CD14-positive monocyte (primary cell): Measurements from ENCODE around the gene IPPK. TPM values are rescaled to one million over a fixed set of nuclear protein-coding genes. Genes with fewer than 3 reads are reported as not detected.

Source experiments
- DNase-seq, 3 donors: peaks; one replicate each; pipeline ENCODE4 v3.0.0-alpha.2; 2011 to 2022
- H2AFZ ChIP-seq: 2 replicates; pipeline ENCODE4 v1.6.0; 2012; ENCODE audit warnings: mild to moderate bottlenecking, low read depth, low read length, inconsistent platforms; ENCODE audit not compliant: insufficient read depth, poor library complexity, severe bottlenecking
- H3K27ac ChIP-seq, 2 donors: 1 replicate in 1 of 2; 2 replicates in 1 of 2; pipeline ENCODE4 v1.5.1; 2012 to 2013; ENCODE audit warnings: low read length in 2 of 2, control low read depth in 1 of 2, inconsistent platforms in 1 of 2, low read depth in 1 of 2, mild to moderate bottlenecking in 1 of 2
- H3K27me3 ChIP-seq, 2 donors: one replicate each; pipeline versions ENCODE4 v1.6.0 to v1.6.1; 2011 to 2013; ENCODE audit warnings: low read length in 2 of 2; ENCODE audit not compliant: control insufficient read depth in 2 of 2, insufficient read depth in 2 of 2
- H3K36me3 ChIP-seq, 2 donors: replicated peaks in 1 of 2; 1 replicate in 1 of 2; 2 replicates in 1 of 2; pipeline versions ENCODE4 v1.5.1 to v1.6.1; 2012 to 2013; ENCODE audit warnings: low read length in 2 of 2, control low read depth in 1 of 2, inconsistent platforms in 1 of 2, mild to moderate bottlenecking in 1 of 2; ENCODE audit not compliant: insufficient read depth in 2 of 2, control insufficient read depth in 1 of 2
- H3K4me1 ChIP-seq, 2 donors: 1 replicate in 1 of 2; 2 replicates in 1 of 2; pipeline versions ENCODE4 v1.5.1 to v1.6.1; 2012 to 2013; ENCODE audit warnings: low read length in 2 of 2, control low read depth in 1 of 2, inconsistent platforms in 1 of 2, mild to moderate bottlenecking in 1 of 2, moderate library complexity in 1 of 2; ENCODE audit not compliant: insufficient read depth in 2 of 2, control insufficient read depth in 1 of 2
- H3K4me2 ChIP-seq: replicated peaks from 2 replicates; pipeline ENCODE3; 2012; ENCODE audit warnings: low read length, moderate library complexity, mild to moderate bottlenecking; ENCODE audit not compliant: poor library complexity, severe bottlenecking; ENCODE audit errors: extremely low read depth
- H3K4me3 ChIP-seq, 3 experiments: fragments of 200-600 bp in 1 of 3; sonication (generic) in 1 of 3; replicated peaks in 1 of 3; 1 replicate in 2 of 3; 2 replicates in 1 of 3; pipeline ENCODE4 v1.5.1; 2011 to 2013; ENCODE audit warnings: low read length in 3 of 3, mild to moderate bottlenecking in 3 of 3, control low read depth in 2 of 3, low read depth in 2 of 3, inconsistent platforms in 1 of 3, moderate library complexity in 1 of 3
- H3K79me2 ChIP-seq: 2 replicates; pipeline ENCODE4 v1.6.0; 2012; ENCODE audit warnings: mild to moderate bottlenecking, control low read depth, inconsistent platforms, low read length, moderate library complexity; ENCODE audit not compliant: insufficient read depth
- H3K9ac ChIP-seq: 2 replicates; pipeline ENCODE4 v1.6.0; 2017; ENCODE audit warnings: low read length, mild to moderate bottlenecking; ENCODE audit not compliant: insufficient read depth, poor library complexity, severe bottlenecking
- H3K9me3 ChIP-seq, 2 donors: replicated peaks in 1 of 2; 1 replicate in 1 of 2; 2 replicates in 1 of 2; pipeline versions ENCODE4 v1.5.1 to v1.6.1; 2012 to 2013; ENCODE audit warnings: low read length in 2 of 2, control low read depth in 1 of 2; ENCODE audit not compliant: control insufficient read depth in 1 of 2, insufficient read depth in 1 of 2
- H4K20me1 ChIP-seq: 2 replicates; pipeline ENCODE4 v1.6.0; 2012; ENCODE audit warnings: mild to moderate bottlenecking, low read length, control low read depth, moderate library complexity; ENCODE audit not compliant: insufficient read depth
- H3K27ac Mint-ChIP-seq, 7 donors: one replicate each; pipeline ENCODE4 v1.8.0; 2020; ENCODE audit warnings: mild to moderate bottlenecking in 7 of 7, mixed read lengths in 7 of 7, moderate library complexity in 6 of 7, inconsistent platforms in 2 of 7
- H3K27me3 Mint-ChIP-seq, 3 donors: one replicate each; pipeline ENCODE4 v1.8.0; 2021 to 2022; ENCODE audit warnings: low read depth in 3 of 3, mild to moderate bottlenecking in 3 of 3, mixed read lengths in 3 of 3, moderate library complexity in 3 of 3, inconsistent platforms in 1 of 3
- H3K36me3 Mint-ChIP-seq, 2 donors: one replicate each; pipeline ENCODE4 v1.8.0; 2020; ENCODE audit warnings: mixed read lengths in 2 of 2, inconsistent platforms in 1 of 2, mild to moderate bottlenecking in 1 of 2
- H3K4me1 Mint-ChIP-seq: one replicate; pipeline ENCODE4 v1.8.0; 2020; ENCODE audit warnings: mild to moderate bottlenecking, mixed read lengths
- H3K4me3 Mint-ChIP-seq, 2 donors: one replicate each; pipeline ENCODE4 v1.8.0; 2020; ENCODE audit warnings: mild to moderate bottlenecking in 2 of 2, mixed read lengths in 2 of 2, moderate library complexity in 1 of 2
- H3K9me3 Mint-ChIP-seq, 7 donors: one replicate each; pipeline ENCODE4 v1.8.0; 2020 to 2022; ENCODE audit warnings: mixed read lengths in 7 of 7, mild to moderate bottlenecking in 6 of 7, moderate library complexity in 6 of 7, inconsistent platforms in 2 of 7
- WGBS: methylation state at CpG from one replicate; pipeline ENCODE4 v1.1.5; 2013; ENCODE audit warnings: missing lambda C conversion rate; ENCODE audit not compliant: insufficient coverage; 5-methylcytosine and 5-hydroxymethylcytosine counted together
- intact Hi-C, 2 donors: fragments of 100-400 bp; cut with micrococcal nuclease; formaldehyde crosslinking; loops; one replicate each; pipeline versions ENCODE4 v1.15.0 to v1.15.1; 2023
- polyA plus RNA-seq, 3 donors: library from polyadenylated mRNA; depleted of rRNA in 1 of 3; unstranded in 2 of 3; stranded (reverse) in 1 of 3; fragments of 300-500 nt in 2 of 3; fragments of >200 nt in 1 of 3; fragmentation: Illumina TruSeq in 2 of 3; gene quantifications; 1 replicate in 2 of 3; 2 replicates in 1 of 3; pipeline ENCODE4 v1.2.3, GENCODE V29; 2012 to 2021
- TF ChIP-seq, protein P1 (sequence below): fragments of 200-600 bp; IDR thresholded peaks from one replicate; pipeline ENCODE4 v1.8.0; 2022; ENCODE audit warnings: antibody characterized with exemption, mild to moderate bottlenecking

The IPPK gene
- polyA plus RNA-seq, 3 donors, result 1.9 to 11.6 (median 3.2) TPM

DNA sequence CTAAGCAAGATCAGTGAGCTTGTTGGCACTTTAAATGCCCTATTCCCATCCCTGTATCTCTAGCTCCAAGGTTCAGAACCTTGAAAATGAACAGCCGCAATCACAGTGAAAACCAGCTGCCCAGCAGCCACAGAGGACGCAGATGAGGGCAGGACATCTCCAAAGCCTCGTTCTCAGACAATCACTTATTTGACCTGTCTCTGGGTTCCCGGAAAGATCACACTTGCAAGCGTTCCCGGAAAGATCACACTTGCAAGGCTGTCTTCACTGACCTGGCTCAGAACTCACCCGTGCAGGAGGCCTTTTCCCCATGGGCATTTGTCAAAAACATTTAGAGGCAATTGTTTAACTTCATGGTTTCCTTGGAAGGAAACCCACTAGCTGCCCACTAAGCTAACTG is 25.7 kb downstream of the IPPK start:
- Mint-ChIP-seq H3K36me3 (peaks cover 92 to 96% of the 10 kb centered on the region in 2 donors), H3K9me3 (peaks cover 0 to 6% (median 0%) of the 10 kb centered on the region in 7 donors), H3K4me1 (no peaks in the 10 kb centered on the region), H3K27ac (no peak overlapping the region), H3K4me3 (no peak overlapping the region), H3K27me3 (peaks cover 0 to 2% (median 0%) of the 10 kb centered on the region in 3 donors)
- no peaks in the 10 kb centered on the region for H3K27me3 ChIP-seq
- no peak overlapping the region for H3K9ac ChIP-seq
- no peaks in the 10 kb centered on the region for H3K79me2 ChIP-seq
- TF ChIP-seq, protein P1, sequence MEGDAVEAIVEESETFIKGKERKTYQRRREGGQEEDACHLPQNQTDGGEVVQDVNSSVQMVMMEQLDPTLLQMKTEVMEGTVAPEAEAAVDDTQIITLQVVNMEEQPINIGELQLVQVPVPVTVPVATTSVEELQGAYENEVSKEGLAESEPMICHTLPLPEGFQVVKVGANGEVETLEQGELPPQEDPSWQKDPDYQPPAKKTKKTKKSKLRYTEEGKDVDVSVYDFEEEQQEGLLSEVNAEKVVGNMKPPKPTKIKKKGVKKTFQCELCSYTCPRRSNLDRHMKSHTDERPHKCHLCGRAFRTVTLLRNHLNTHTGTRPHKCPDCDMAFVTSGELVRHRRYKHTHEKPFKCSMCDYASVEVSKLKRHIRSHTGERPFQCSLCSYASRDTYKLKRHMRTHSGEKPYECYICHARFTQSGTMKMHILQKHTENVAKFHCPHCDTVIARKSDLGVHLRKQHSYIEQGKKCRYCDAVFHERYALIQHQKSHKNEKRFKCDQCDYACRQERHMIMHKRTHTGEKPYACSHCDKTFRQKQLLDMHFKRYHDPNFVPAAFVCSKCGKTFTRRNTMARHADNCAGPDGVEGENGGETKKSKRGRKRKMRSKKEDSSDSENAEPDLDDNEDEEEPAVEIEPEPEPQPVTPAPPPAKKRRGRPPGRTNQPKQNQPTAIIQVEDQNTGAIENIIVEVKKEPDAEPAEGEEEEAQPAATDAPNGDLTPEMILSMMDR, result no peak
- no peak overlapping the region for H3K27ac ChIP-seq
- H3K4me1 ChIP-seq, result no peaks in the 10 kb centered on the region
- no peak overlapping the region for H2AFZ ChIP-seq
- H3K4me3 ChIP-seq, result no peak overlapping the region
- no peaks in the 10 kb centered on the region for H3K9me3 ChIP-seq
- DNase-seq, result no peak
- 99% methylated on average over 7 of the region's 7 CpGs for whole genome bisulfite sequencing
- H3K36me3 ChIP-seq, result peaks cover 97 to 100% of the 10 kb centered on the region in 2 donors
- H4K20me1 ChIP-seq, result no peaks in the 10 kb centered on the region
- H3K4me2 ChIP-seq, result no peak overlapping the region
- intact Hi-C loops, result no loop called here

DNA sequence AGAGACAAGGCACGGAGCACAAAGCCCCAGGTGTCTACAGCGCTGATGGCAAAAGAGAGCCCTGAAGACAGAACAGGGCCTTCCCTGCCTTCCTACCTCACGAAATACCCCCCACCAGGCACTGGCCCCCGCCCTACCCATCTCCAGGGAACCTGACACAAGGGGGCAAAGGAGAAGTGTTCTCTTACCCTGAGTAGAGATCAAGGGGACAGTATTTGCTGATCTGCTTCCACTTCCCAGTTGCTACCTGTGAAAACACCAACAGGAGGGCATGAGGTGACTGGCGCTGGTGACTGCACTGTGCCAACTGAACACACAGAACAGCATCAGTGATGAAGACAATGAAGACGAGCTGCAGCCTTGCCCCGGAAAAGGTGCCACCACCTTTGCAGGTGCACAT is 27.4 kb downstream of the IPPK start:
- Histone ChIP-seq H3K9ac (no peak overlapping the region), H3K36me3 (peaks cover 96 to 100% of the 10 kb centered on the region in 2 donors), H3K79me2 (no peaks in the 10 kb centered on the region), H3K4me1 (no peaks in the 10 kb centered on the region), H4K20me1 (no peaks in the 10 kb centered on the region), H3K4me2 (no peak overlapping the region), H3K9me3 (no peaks in the 10 kb centered on the region), H3K4me3 (no peak overlapping the region), H3K27me3 (no peaks in the 10 kb centered on the region), H3K27ac (no peak overlapping the region), H2AFZ (no peak overlapping the region)
- H3K27me3 Mint-ChIP-seq, result no peaks in the 10 kb centered on the region
- DNase-seq, result no peak
- peaks cover 0 to 6% (median 0%) of the 10 kb centered on the region in 7 donors for H3K9me3 Mint-ChIP-seq
- TF ChIP-seq, protein P1, result no peak
- peaks cover 89 to 95% of the 10 kb centered on the region in 2 donors for H3K36me3 Mint-ChIP-seq
- H3K27ac Mint-ChIP-seq, result peak overlapping the region in 1 of 7 donors; percentile 8
- H3K4me3 Mint-ChIP-seq, result no peak overlapping the region
- WGBS, result 100% methylated on average over 4 of the region's 7 CpGs
- intact Hi-C loops, result no loop called here
- no peaks in the 10 kb centered on the region for H3K4me1 Mint-ChIP-seq
